Lower lobe of right lung (tissue), 2 donors: ENCODE data around the gene RBM28. TPM values are rescaled to one million over a fixed set of nuclear protein-coding genes. Genes with fewer than 3 reads are reported as not detected.

Experiments used
- ATAC-seq, 2 donors: fragments of 200-7000 bp; cut with Tn5 transposase; one replicate each; pipeline ENCODE4 v1.9.1; 2020 to 2022; ENCODE audit warnings: mild to moderate bottlenecking in 2 of 2, moderate library complexity in 2 of 2
- DNase-seq: peaks from one replicate; pipeline ENCODE4 v3.0.0-alpha.2; 2020
- H3K27ac ChIP-seq: fragments of 200-600 bp; one replicate; pipeline ENCODE4 v1.8.0; 2022
- H3K27me3 ChIP-seq: fragments of 200-600 bp; one replicate; pipeline ENCODE4 v1.8.0; 2022; ENCODE audit warnings: low read depth
- H3K36me3 ChIP-seq: fragments of 200-600 bp; one replicate; pipeline ENCODE4 v1.8.0; 2022; ENCODE audit warnings: mild to moderate bottlenecking
- H3K4me1 ChIP-seq: fragments of 200-600 bp; one replicate; pipeline ENCODE4 v1.8.0; 2022
- H3K4me3 ChIP-seq: fragments of 200-600 bp; one replicate; pipeline ENCODE4 v1.8.0; 2022; ENCODE audit warnings: mild to moderate bottlenecking
- H3K9me3 ChIP-seq: fragments of 200-600 bp; one replicate; pipeline ENCODE4 v1.8.0; 2022
- CTCF ChIP-seq: fragments of 200-600 bp; IDR thresholded peaks from one replicate; pipeline ENCODE4 v1.8.0; 2022; ENCODE audit warnings: antibody characterized with exemption, mild to moderate bottlenecking
- intact Hi-C: fragments of 100-400 bp; cut with DNase I; formaldehyde crosslinking; loops from one replicate; pipeline ENCODE4 v1.11.0; 2022
- total RNA-seq: library from RNA; stranded (reverse); fragmentation: NEBNext Ultra II Directional; extraction: Animal tissue kit (Norgen Biotek cat#: 25700); gene quantifications from one replicate; pipeline ENCODE4 v1.2.1, GENCODE V29; 2021
- donor health status: DM: no; HTN: yes; CAD: no; lungs with severe emphysema.

Gene RBM28
- total RNA-seq, 1 donor from 2014 or later: 26.9 TPM

GRCh38 chr7:128384726-128385125 lies 41.0 kb upstream of the RBM28 start:
- ATAC-seq (no peak), DNase-seq (no peak)
- Histone ChIP-seq H3K27me3 (peaks cover 12% of the 10 kb centered on the region), H3K4me1 (peaks cover 4% of the 10 kb centered on the region), H3K9me3 (no peaks in the 10 kb centered on the region), H3K4me3 (no peak overlapping the region), H3K36me3 (no peaks in the 10 kb centered on the region), H3K27ac (no peak overlapping the region)
- no peak for TF ChIP-seq CTCF
- intact Hi-C loops: no loop called here

GRCh38 chr7:128383776-128384175 lies 40.1 kb upstream of the RBM28 start:
- intact Hi-C loops: no loop called here
- H3K36me3 ChIP-seq: no peaks in the 10 kb centered on the region
- TF ChIP-seq CTCF: no peak
- no peak overlapping the region for H3K27ac ChIP-seq
- DNase-seq: no peak
- H3K27me3 ChIP-seq: peaks cover 11% of the 10 kb centered on the region
- H3K4me1 ChIP-seq: peaks cover 4% of the 10 kb centered on the region
- ATAC-seq: no peak
- no peak overlapping the region for H3K4me3 ChIP-seq
- H3K9me3 ChIP-seq: no peaks in the 10 kb centered on the region

- ATAC-seq: peak; percentile 58 to 71
- H3K4me3 ChIP-seq: no peak overlapping the region
- intact Hi-C loops: no loop called here
These were observed 37.6 kb upstream of the RBM28 start for GRCh38 chr7:128381161-128381821.

GRCh38 chr7:128380483-128381106 lies 36.9 kb upstream of the RBM28 start:
- DNase-seq (no peak), ATAC-seq (peak in 1 of 2 donors; percentile 5)
- Histone ChIP-seq H3K4me1 (no peaks in the 10 kb centered on the region), H3K27me3 (no peaks in the 10 kb centered on the region), H3K4me3 (no peak overlapping the region), H3K9me3 (no peaks in the 10 kb centered on the region), H3K27ac (no peak overlapping the region), H3K36me3 (no peaks in the 10 kb centered on the region)
- TF ChIP-seq CTCF: no peak
- intact Hi-C loops: no loop called here

More at GRCh38 chr7:128381161-128381821, 37.6 kb upstream of the RBM28 start:
- H3K27me3 ChIP-seq: no peaks in the 10 kb centered on the region
- H3K36me3 ChIP-seq: no peaks in the 10 kb centered on the region
- peak; percentile 34 for TF ChIP-seq CTCF
- no peaks in the 10 kb centered on the region for H3K4me1 ChIP-seq
- H3K27ac ChIP-seq: no peak overlapping the region
- no peaks in the 10 kb centered on the region for H3K9me3 ChIP-seq
- DNase-seq: peak; percentile 65

GRCh38 chr7:128379900-128380479 lies 36.3 kb upstream of the RBM28 start:
- intact Hi-C loops: no loop called here
- H3K9me3 ChIP-seq: no peaks in the 10 kb centered on the region
- H3K27me3 ChIP-seq: no peaks in the 10 kb centered on the region
- no peaks in the 10 kb centered on the region for H3K36me3 ChIP-seq
- no peaks in the 10 kb centered on the region for H3K4me1 ChIP-seq
- no peak for TF ChIP-seq CTCF
- ATAC-seq (no peak), DNase-seq (no peak)
- no peak overlapping the region for H3K27ac ChIP-seq
- no peak overlapping the region for H3K4me3 ChIP-seq
